Panc1 (cell line): Measurements from ENCODE around the gene MAGIX.

Experiments
- POLR2AphosphoS5 ChIP-seq: IDR thresholded peaks from 2 replicates; pipeline ENCODE4 v1.6.1; 2012; ENCODE audit warnings: mild to moderate bottlenecking, low read depth, low read length, moderate library complexity
- REST ChIP-seq, 2 experiments: IDR thresholded peaks; 2 replicates each; pipeline ENCODE4 v1.6.1; 2011 to 2012; ENCODE audit warnings: low read depth in 2 of 2, control low read depth in 1 of 2, low read length in 1 of 2, mild to moderate bottlenecking in 1 of 2, moderate library complexity in 1 of 2; ENCODE audit not compliant: insufficient read depth in 1 of 2
- TF ChIP-seq, protein P1 (sequence below): fragments of 450-650 bp; IDR thresholded peaks from 2 replicates; pipeline ENCODE4 v1.5.1; 2017; ENCODE audit warnings: mild to moderate bottlenecking

- TF ChIP-seq, protein P1, sequence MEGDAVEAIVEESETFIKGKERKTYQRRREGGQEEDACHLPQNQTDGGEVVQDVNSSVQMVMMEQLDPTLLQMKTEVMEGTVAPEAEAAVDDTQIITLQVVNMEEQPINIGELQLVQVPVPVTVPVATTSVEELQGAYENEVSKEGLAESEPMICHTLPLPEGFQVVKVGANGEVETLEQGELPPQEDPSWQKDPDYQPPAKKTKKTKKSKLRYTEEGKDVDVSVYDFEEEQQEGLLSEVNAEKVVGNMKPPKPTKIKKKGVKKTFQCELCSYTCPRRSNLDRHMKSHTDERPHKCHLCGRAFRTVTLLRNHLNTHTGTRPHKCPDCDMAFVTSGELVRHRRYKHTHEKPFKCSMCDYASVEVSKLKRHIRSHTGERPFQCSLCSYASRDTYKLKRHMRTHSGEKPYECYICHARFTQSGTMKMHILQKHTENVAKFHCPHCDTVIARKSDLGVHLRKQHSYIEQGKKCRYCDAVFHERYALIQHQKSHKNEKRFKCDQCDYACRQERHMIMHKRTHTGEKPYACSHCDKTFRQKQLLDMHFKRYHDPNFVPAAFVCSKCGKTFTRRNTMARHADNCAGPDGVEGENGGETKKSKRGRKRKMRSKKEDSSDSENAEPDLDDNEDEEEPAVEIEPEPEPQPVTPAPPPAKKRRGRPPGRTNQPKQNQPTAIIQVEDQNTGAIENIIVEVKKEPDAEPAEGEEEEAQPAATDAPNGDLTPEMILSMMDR = no peak
- TF ChIP-seq REST (IDR thresholded peaks at IDR 0.05; ENCODE audit: insufficient read depth in 1 of 2, low read depth in 2 of 2, low read length in 1 of 2) (peak; percentile 93 to 98), POLR2AphosphoS5 (peak; percentile 91)
These were observed 37.6 kb downstream of the MAGIX start, which contains the start of gene SYP for GRCh38 chrX:49199906-49200771.
